ENCODE results near the gene SYF2.

DNA sequence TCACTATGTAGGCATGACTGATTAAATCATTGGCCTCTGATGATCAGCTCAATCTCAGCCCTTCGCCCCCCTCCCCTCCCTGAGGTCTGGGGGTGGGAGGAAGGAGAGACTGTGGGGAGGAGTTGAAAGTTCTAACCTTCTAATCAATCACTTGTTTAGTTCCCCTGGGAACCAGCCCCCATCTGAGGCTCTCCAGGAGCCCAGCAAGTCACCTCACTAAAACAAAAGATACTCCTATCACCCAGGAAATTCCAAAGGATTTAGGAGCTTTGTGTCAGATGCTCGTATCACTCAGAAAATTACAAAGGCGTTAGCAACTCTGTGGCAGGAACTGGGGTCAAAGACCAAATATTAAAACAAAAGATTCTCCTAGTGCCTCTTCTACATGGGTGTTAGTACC is 21.6 kb downstream of the SYF2 start:
- no peak for TF ChIP-seq EZH2 (IDR thresholded peaks at IDR 0.05; ENCODE audit: borderline replicate concordance, low read length)
- TF ChIP-seq, protein P1, sequence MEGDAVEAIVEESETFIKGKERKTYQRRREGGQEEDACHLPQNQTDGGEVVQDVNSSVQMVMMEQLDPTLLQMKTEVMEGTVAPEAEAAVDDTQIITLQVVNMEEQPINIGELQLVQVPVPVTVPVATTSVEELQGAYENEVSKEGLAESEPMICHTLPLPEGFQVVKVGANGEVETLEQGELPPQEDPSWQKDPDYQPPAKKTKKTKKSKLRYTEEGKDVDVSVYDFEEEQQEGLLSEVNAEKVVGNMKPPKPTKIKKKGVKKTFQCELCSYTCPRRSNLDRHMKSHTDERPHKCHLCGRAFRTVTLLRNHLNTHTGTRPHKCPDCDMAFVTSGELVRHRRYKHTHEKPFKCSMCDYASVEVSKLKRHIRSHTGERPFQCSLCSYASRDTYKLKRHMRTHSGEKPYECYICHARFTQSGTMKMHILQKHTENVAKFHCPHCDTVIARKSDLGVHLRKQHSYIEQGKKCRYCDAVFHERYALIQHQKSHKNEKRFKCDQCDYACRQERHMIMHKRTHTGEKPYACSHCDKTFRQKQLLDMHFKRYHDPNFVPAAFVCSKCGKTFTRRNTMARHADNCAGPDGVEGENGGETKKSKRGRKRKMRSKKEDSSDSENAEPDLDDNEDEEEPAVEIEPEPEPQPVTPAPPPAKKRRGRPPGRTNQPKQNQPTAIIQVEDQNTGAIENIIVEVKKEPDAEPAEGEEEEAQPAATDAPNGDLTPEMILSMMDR (conservative IDR thresholded peaks at IDR 0.05 in 1 of 2, IDR thresholded peaks at IDR 0.05 in 1 of 2; ENCODE audit: extremely low read depth in 1 of 2, insufficient read depth in 1 of 2, low read depth in 1 of 2, low read length in 2 of 2): no peak
